OCI-LY3 (cell line): ENCODE data around the gene TIMM17A.

Experiments
- CTCF ChIP-seq: fragments of 200-600, 300-600 bp; sonication (generic); IDR thresholded peaks from 2 replicates; pipeline ENCODE4 v1.5.1; 2014; ENCODE audit warnings: antibody characterized with exemption, low read length, low read depth
- EZH2phosphoT487 ChIP-seq: fragments of 200-600 bp; shearing (Covaris generic); IDR thresholded peaks from 2 replicates; pipeline ENCODE4 v1.6.1; 2018; ENCODE audit warnings: antibody characterized with exemption, mixed run types, low read depth

- TF ChIP-seq CTCF = no peak
- no peak for TF ChIP-seq EZH2phosphoT487
These were observed 5.8 kb upstream of the TIMM17A start for GRCh38 chr1:201949491-201949890.
